Hematopoietic multipotent progenitor cell treated with erythropoietin and hydrocortisone succinate and interleukin-3 and kit ligand, for 15 days (in vitro differentiated cells): ENCODE measurements around the gene PROZ.

Experiments
- DNase-seq: peaks from one replicate; pipeline ENCODE4 v3.0.0-alpha.2; 2015; ENCODE audit warnings: low spot score

The PROZ gene

DNA sequence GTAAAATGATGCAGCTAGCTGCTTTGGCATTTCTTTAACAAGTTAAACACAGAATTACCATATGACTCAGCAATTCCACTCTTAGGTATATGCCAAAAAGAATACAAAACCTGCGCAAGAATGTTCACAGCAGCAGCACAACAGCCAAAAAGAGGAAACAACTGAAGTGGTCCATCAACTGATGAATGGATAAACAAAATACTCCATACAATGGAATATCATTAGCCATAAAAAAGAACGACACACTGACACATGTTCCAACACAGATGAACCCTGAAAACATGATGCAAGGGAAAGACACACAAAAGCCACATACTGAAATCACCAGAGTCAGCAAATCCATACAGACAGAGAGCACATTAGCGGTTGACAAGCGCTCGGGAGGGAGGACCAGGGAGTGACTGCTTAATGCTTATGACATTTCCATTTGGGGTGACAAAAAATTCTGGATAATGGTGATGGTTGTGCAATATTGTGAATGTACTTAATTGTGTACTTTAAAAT, 47.0 kb downstream of the PROZ start:
- no peak for DNase-seq

GRCh38 chr13:113207460-113207859, 49.0 kb downstream of the PROZ start:
- DNase-seq, result no peak

DNA sequence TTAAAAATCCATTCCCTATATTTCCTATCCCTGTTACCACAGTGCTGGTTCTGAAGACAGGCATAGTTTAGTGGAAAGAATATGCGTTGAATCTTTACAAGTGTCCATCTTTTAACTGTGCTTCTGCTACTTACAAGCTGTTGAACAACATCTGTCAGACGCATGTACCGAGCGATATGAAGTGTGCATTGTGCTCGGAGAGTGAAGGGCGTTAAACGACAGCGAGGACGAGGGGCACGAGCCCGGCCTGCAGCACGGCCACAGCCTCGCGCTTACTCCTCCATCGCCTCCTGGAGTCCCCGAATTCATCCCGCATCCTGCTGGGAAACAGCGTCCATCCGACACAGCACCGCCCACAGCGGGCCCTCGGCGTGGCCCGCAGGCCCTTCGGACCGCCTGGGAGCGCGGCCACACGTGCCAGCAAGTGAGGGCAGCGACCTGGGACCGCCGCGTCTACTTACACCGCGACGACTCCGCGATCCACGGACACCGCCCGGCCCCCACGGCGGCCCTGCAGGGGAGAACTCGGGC, 49.5 kb downstream of the PROZ start:
- peak; percentile 40 for DNase-seq

- peak; percentile 91 for DNase-seq
These were observed 50.2 kb downstream of the PROZ start, which contains the start of gene PCID2 for GRCh38 chr13:113208421-113209335. TSS of gene PCID2 (minus strand) at chr13:113208669. CDS start at chr13:113208634, 35 bp downstream.

DNA sequence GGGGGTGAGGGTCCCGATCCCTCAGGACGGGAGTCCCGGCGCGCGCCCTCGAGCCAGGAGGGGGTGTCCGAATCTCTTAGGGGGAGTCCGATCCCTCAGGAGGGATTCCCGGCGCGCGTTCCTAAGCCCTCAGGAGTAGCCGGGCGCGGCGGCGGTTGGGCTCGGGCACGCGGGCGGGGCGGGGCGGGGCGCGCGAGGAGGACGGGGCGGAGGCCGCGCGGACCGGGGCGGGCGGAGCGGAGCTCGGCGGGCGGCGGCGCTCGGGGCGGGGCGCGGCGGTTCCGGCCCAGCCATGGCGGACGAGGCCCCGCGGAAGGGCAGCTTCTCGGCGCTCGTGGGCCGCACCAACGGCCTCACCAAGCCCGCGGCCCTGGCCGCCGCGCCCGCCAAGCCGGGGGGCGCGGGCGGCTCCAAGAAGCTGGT, 50.9 kb downstream of the PROZ start, which contains the start of gene CUL4A:
Gene CUL4A, plus strand, starts transcription at position 278 of the 423 bp plus-strand sequence. Its CDS starts 15 bp downstream, at position 293.
- DNase-seq, result peak; percentile 87

GRCh38 chr13:113209759-113210421, 51.4 kb downstream of the PROZ start:
- peak; percentile 68 for DNase-seq

- no peak for DNase-seq
These were observed 52.4 kb downstream of the PROZ start for GRCh38 chr13:113210833-113211232.

DNA sequence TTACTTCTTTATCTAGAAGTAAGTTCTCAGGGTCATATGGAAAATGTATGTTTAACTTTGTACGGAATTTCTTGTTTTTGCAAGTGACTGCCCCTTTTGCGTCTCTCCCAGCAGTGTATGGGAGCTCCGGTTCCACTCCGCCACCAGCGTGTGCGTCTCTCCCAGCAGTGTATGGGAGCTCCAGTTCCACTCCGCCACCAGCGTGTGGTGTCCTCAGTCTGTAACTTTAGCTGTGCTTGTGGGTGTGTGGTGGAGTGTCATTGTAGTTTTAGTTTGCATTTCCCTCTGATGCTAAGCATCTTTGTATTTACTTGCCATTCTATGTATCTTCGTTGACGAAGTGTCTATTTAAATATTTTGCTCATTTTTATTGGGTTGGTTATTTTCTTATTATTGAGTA, 53.3 kb downstream of the PROZ start:
- peak; percentile 40 for DNase-seq

GRCh38 chr13:113216254-113217048, 58.0 kb downstream of the PROZ start:
- DNase-seq, result peak; percentile 47

DNA sequence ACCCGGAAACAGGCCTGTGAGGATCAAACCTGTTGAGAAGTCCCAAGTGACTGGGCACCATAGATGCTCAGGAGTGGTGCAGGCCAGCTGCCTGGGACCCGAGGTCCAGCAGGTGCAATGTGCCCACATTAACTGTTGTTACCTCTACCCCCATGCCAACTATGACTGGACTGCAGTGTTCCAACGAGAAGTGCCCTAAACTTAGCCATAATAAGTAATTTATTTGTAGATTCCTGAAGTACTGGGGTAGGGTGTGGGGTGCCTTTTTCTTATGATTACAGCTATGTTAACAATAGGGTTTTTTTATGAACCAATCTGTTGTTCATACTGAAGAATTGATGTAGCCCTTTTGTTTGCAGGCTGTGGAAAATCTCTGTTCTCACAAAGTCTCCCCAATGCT, 60.1 kb downstream of the PROZ start:
- no peak for DNase-seq

GRCh38 chr13:113219256-113219940, 61.0 kb downstream of the PROZ start:
- DNase-seq, result peak; percentile 83

DNA sequence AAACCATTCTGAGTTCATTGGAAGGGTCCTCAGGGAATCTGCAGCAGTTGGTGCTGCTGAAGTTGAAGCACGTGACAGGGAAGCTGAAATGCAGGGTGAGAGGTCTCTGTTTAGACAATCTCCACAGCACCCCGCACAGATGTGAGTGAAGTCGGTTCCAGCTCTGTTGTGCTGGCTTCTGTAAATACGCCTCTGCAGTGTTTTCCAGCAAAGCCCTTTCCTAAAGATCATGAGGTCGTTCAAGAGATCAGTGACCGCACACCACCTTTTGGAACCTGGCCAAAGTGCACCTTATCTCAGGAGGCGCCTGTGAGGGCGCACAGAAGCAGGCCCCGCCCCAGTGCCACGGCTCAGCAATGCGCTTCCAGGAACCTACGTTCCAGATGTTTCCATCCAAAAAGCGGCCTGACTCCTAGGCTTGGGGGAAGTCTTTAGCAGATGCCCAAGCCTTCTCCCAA, 61.7 kb downstream of the PROZ start:
- DNase-seq, result peak; percentile 97

- DNase-seq, result no peak
These were observed 62.4 kb downstream of the PROZ start for GRCh38 chr13:113220877-113221276.
